Mucosa of descending colon (tissue), 3 donors: Measurements from ENCODE around the gene NVL. TPM values are rescaled to one million over a fixed set of nuclear protein-coding genes. Genes with fewer than 3 reads are reported as not detected.

Experiments
- ATAC-seq: fragments of 200-7000 bp; cut with Tn5 transposase; one replicate; pipeline ENCODE4 v1.9.1; 2020; ENCODE audit warnings: mild to moderate bottlenecking, moderate library complexity
- DNase-seq, 3 donors: peaks; one replicate each; pipeline ENCODE4 v3.0.0-alpha.2; 2020
- H3K36me3 ChIP-seq: fragments of 200-600 bp; one replicate; pipeline ENCODE4 v1.8.0; 2021; ENCODE audit warnings: low read depth, mild to moderate bottlenecking
- H3K4me1 ChIP-seq: fragments of 200-600 bp; one replicate; pipeline ENCODE4 v1.8.0; 2021; ENCODE audit warnings: low read depth, mild to moderate bottlenecking
- H3K4me3 ChIP-seq: fragments of 200-600 bp; one replicate; pipeline ENCODE4 v1.8.0; 2021; ENCODE audit warnings: mild to moderate bottlenecking
- H3K9me3 ChIP-seq: fragments of 200-600 bp; one replicate; pipeline ENCODE4 v1.8.0; 2021; ENCODE audit warnings: mild to moderate bottlenecking
- intact Hi-C, 2 donors: fragments of 100-400 bp; cut with DNase I in 1 of 2; cut with micrococcal nuclease in 1 of 2; formaldehyde crosslinking; loops; one replicate each; pipeline versions ENCODE4 v1.11.0 to v1.11.1; 2022; cut with DNase I, micrococcal nuclease
- long read RNA-seq, 2 donors: library from polyadenylated mRNA; unstranded; transcript quantifications; one replicate each; pipeline ENCODE4 v2.0.0, GENCODE V29; 2019 to 2021
- total RNA-seq, 3 donors: library from RNA; stranded (reverse); fragmentation: NEBNext Ultra II Directional in 2 of 3; extraction: Animal tissue kit (Norgen Biotek cat#: 25700) in 2 of 3; gene quantifications; one replicate each; pipeline versions ENCODE4 v1.2.1 to v1.2.4, GENCODE V29; 2021 to 2023
- TF ChIP-seq, protein P1 (sequence below): fragments of 200-600 bp; IDR thresholded peaks from one replicate; pipeline ENCODE4 v1.8.0; 2022; ENCODE audit warnings: antibody characterized with exemption, mild to moderate bottlenecking
- donor health status: DM: no; HTN: no; CAD: no; lungs with moderate emphysema.
- donor health status: DM: no; HTN: no; CAD: no.
- donor health status: DM: no; HTN: yes; CAD: no.

The NVL gene
- 10 to 100 TPM; 32.2 to 45.6 (median 34.7) TPM for total RNA-seq
- long read RNA-seq, donor 1, transcript NVL-201 (23 exons, 3,123 nt), result major isoform, 8 of 16 reads
- long read RNA-seq, donor 1, partial matches to known transcripts, result 1 of 16 reads
- long read RNA-seq, donor 1, other reads (novel, unspliced or antisense), result 4 of 16 reads
- long read RNA-seq, donor 2, partial matches to known transcripts, result 7 of 13 reads
- long read RNA-seq, donor 2, other reads (novel, unspliced or antisense), result 5 of 13 reads

DNA sequence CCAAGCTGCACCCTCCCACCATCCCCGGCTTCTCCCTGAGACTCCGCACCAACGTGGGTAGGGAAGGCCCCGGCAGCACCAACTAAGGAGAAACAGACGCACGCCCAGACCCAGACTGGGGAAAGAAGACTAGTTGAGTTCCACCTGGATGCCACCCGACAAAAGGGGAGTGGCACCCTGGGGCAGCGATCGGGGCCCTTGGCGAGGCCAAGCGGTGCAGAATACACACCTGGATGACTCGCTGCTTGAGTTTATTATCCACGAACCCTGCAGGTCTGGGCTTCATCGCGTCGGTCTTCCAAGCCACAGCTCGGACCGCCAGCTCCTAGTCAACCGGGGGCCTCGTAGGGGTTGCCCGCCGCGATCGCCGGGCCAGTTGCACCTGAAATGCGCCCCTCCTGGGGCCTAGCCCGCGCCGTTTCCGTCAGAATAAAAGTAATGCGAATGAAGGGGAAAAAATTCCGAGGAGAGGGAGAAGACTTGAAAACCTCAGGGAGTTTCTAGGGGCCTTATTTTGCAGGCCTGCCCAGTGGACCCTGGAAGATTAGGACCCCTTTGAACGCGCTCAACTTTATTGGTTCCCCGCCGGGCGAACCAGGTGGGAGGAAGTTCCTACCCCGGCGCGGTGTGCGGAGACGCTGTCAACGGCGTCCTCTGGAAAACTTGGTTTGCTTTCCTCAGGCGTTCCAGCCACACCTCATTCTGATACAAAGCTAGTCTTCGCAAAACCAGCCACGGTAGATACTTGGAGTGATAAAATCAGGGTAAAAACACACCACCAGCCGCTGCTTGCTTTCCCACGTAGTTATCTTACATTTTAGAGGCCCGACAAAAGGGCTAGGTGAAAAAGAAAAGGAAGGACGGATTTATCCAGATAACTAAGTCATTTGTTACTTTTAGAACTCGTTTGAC lies at the start of gene NVL:
Gene NVL (minus strand): TSS at position 331 of the 912 bp plus-strand sequence. CDS start 45 bp downstream, at position 286.
- peak; percentile 96 for ATAC-seq
- intact Hi-C loops, result loop anchor here in 1 of 2 donors (5.0 to 10.0 kb wide), 2 partner anchors 75 to 213 kb away; no protein-coding TSS in a partner anchor
- H3K4me1 ChIP-seq, result peaks cover 17% of the 10 kb centered on the region

DNA sequence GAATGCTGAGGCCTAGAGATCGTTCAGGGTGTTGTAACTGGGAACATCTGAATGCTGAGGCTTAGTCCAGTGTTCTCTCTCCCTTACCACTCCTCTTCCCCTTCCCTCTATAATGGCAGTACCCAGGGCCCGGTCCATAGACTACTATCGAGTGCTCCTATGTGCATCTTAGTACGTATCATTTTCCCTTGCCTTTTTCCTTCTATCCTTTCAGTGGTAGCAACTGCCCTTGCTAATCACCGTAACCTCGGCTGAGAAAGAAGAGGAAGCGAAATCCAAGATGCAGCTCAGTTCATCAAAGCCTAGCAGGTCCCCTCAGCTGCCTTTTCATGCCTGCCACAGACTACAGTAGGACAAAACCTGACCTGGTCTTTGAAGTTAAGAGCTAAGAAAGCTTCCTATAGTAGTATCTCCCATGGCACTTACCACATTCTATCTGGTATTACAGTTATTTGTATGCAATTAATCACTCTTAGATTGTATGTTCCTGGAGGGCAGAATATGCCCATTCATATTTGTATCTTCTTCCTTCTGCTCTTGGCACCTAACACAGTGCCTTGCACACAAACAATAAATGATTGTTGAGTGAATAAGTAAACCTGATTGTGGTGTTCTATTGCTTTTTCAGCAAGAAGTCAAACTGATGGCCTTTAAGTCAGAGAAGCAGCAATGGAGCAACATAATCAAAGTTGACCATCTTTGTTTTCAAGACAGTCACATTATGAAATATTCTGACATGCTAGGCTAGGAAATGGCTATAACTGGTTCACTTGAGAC lies 49.1 kb upstream of the NVL start:
- ATAC-seq, result no peak

More for the DNA sequence above, at the start of gene NVL:
- no peaks in the 10 kb centered on the region for H3K9me3 ChIP-seq
- no peaks in the 10 kb centered on the region for H3K36me3 ChIP-seq
- TF ChIP-seq, protein P1, sequence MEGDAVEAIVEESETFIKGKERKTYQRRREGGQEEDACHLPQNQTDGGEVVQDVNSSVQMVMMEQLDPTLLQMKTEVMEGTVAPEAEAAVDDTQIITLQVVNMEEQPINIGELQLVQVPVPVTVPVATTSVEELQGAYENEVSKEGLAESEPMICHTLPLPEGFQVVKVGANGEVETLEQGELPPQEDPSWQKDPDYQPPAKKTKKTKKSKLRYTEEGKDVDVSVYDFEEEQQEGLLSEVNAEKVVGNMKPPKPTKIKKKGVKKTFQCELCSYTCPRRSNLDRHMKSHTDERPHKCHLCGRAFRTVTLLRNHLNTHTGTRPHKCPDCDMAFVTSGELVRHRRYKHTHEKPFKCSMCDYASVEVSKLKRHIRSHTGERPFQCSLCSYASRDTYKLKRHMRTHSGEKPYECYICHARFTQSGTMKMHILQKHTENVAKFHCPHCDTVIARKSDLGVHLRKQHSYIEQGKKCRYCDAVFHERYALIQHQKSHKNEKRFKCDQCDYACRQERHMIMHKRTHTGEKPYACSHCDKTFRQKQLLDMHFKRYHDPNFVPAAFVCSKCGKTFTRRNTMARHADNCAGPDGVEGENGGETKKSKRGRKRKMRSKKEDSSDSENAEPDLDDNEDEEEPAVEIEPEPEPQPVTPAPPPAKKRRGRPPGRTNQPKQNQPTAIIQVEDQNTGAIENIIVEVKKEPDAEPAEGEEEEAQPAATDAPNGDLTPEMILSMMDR, result no peak
- H3K4me3 ChIP-seq, result peak within 1 kb of the TSS; percentile 78
- DNase-seq, result peak; percentile 88 to 89 (median 89)

DNA sequence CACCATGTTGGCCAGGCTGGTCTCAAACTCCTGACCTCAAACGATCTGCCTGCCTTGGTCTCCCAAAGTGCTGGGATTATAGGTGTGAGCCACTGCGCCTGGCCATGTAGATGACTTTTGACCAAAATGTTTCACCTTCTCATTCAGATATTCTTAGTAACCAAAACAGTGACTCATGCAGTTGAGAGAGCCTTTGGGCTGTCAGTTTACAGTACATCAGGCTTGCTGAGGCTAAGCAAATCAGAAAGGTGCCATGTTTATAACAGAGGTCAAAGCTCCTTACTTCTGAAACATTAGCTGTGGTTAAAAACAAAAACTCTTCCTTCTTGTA lies 47.7 kb upstream of the NVL start:
- intact Hi-C loops, result no loop called here
- H3K9me3 ChIP-seq, result no peaks in the 10 kb centered on the region
- TF ChIP-seq, protein P1, result no peak
- H3K4me1 ChIP-seq, result no peaks in the 10 kb centered on the region
- no peaks in the 10 kb centered on the region for H3K36me3 ChIP-seq
- peak; percentile 68 for ATAC-seq
- DNase-seq, result no peak
- no peak overlapping the region for H3K4me3 ChIP-seq

More for the DNA sequence above, 49.1 kb upstream of the NVL start:
- TF ChIP-seq, protein P1, result no peak
- H3K4me3 ChIP-seq, result no peak overlapping the region
- H3K9me3 ChIP-seq, result no peaks in the 10 kb centered on the region
- no peak for DNase-seq
- no peaks in the 10 kb centered on the region for H3K36me3 ChIP-seq
- intact Hi-C loops, result no loop called here
- H3K4me1 ChIP-seq, result no peaks in the 10 kb centered on the region

DNA sequence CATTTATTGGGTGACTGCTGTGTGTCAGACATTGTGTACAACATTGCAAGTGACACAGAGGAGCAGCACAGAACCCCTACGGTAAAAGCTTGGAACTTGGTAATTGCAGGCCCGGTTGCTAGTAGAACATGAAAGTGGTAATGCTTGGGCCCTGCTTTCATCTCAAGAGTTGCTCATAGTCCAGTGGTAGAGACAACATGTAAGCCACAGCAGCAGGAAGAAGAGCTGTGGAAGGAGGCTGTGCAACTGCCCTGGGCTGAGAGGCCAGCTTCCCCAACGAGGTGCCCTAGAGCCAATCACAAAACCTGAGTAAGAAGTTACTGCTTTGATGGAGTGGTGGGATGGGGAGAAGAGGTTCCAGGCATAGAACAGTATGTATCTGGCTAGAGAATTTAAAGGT lies 45.1 kb upstream of the NVL start:
- Histone ChIP-seq H3K9me3 (no peaks in the 10 kb centered on the region), H3K36me3 (peaks cover 5% of the 10 kb centered on the region), H3K4me3 (no peak overlapping the region), H3K4me1 (no peaks in the 10 kb centered on the region)
- ATAC-seq (no peak), DNase-seq (no peak)
- TF ChIP-seq, protein P1, result no peak
- intact Hi-C loops, result no loop called here

DNA sequence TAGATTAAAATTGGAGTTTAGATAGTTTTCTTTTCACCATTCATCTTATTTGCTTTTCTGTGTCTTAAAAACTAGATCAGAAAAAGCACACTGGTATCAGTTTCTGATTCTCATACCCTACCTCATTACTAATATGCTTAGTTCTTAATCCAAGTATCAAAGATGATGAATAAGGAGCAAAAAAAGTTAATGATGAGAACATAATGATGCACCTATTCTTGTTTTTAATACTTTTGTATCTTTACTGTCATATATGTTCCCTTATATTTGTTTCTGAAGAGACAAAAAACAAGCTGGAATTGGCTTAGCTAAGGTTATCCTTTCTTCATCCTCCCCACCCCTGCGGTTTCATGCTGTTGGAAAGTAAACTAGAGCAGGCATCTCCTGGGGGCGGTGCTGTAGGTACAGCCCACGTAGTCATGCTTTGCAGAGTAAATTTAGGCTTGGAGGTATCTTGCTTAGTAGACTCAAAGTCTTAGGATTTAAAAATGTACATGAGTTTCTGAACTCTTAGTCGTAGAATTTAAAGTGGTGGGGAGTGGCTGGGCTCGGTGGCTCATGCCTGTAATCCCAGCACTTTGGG lies 43.1 kb upstream of the NVL start:
- ATAC-seq (no peak), DNase-seq (no peak)
- intact Hi-C loops, result no loop called here
- Histone ChIP-seq H3K9me3 (no peaks in the 10 kb centered on the region), H3K36me3 (peaks cover 9% of the 10 kb centered on the region), H3K4me1 (no peaks in the 10 kb centered on the region), H3K4me3 (no peak overlapping the region)
- TF ChIP-seq, protein P1, result no peak
